HL-60 (cell line): ENCODE data around the gene IQSEC1.

Source experiments
- GABPA ChIP-seq: IDR thresholded peaks from 2 replicates; pipeline ENCODE4 v1.6.1; 2012; ENCODE audit warnings: low read depth
- TF ChIP-seq, protein P1 (sequence below): IDR thresholded peaks from one replicate; pipeline ENCODE4 v1.5.1; 2011; ENCODE audit warnings: low read length, control low read depth, inconsistent platforms; ENCODE audit not compliant: insufficient read depth

GRCh38 chr3:12994357-12994606 lies 78.9 kb downstream of the IQSEC1 start:
- TF ChIP-seq, protein P1, sequence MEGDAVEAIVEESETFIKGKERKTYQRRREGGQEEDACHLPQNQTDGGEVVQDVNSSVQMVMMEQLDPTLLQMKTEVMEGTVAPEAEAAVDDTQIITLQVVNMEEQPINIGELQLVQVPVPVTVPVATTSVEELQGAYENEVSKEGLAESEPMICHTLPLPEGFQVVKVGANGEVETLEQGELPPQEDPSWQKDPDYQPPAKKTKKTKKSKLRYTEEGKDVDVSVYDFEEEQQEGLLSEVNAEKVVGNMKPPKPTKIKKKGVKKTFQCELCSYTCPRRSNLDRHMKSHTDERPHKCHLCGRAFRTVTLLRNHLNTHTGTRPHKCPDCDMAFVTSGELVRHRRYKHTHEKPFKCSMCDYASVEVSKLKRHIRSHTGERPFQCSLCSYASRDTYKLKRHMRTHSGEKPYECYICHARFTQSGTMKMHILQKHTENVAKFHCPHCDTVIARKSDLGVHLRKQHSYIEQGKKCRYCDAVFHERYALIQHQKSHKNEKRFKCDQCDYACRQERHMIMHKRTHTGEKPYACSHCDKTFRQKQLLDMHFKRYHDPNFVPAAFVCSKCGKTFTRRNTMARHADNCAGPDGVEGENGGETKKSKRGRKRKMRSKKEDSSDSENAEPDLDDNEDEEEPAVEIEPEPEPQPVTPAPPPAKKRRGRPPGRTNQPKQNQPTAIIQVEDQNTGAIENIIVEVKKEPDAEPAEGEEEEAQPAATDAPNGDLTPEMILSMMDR: no peak
- TF ChIP-seq GABPA: no peak
